ENCODE measurements around the gene CHPF2.

Gene CHPF2

DNA sequence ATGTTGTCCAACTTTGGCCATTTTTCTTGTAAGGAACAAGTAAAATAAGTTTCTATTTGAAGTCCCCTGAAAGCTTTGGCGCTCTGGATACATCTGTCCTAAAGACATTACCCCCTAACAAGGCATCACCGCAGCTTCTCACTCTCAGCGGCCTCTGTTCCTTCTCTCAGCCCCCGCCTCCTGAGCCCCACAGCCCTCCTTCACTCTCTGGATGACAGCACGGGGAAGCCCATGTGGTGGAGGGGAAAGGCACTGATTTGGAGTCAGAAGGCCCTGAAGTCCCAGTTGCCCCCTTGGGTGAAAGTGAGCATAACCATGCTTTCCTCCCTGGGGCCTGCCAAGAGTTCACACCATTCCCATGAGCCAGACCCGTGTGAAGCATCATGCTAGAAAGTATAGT is 26.6 kb upstream of the CHPF2 start:
- DNase-seq: no peak

DNA sequence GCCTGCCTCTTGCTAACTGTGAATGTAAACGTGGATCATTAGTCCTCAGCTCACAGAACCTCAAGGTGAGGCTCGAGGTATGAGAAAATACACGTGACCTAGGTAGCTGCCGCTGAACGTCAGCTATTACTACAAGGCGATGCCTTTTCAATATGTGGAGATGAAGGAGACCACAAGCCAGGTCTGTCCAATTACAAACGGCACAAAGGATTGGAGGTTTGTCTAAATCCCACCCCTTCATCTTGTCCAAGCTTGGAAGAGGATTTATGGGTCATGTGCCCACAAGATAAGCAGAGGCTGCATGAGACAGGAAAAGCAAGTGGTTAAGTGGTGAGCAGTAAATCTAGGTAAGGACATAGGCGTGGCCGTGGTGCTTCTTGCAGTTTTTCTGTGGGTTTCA is 25.4 kb upstream of the CHPF2 start:
- DNase-seq: no peak

DNA sequence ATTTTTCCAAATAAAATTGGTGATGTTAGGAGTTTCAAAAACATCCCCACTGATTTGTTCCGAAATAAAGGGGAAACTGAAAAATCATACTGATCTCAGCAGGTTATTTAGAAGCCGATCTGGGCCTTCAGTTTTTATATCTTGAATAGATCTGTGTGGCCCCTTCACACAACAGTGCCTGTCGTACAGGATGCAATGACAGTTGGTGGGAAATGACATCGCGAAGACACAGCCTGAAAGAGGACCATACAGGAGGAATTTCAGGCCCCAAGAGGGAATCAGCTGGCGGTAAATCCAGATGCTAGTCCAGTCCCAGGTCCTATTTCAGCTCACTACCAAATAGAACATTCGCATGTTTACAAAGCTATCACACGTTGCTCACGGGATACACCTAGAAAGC is 25.0 kb upstream of the CHPF2 start:
- DNase-seq: no peak

DNA sequence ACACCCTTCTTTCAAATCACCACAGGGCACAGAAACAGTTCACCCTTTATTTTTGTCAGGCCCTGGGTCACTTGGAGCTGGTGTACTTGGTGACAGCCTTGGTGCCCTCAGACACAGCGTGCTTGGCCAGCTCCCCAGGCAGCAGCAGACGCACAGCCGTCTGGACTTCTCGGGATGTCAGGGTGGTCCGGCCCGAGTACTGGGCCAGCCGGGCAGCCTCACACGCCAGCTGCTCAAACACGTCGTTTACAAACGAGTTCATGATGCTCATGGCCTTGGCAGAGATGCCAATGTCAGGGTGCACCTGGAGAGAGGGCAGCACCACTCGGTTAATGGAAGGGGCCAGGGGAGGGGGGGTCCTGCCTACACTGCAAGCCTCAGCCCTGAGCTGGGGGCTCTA is 24.5 kb upstream of the CHPF2 start:
- DNase-seq: no peak

DNA sequence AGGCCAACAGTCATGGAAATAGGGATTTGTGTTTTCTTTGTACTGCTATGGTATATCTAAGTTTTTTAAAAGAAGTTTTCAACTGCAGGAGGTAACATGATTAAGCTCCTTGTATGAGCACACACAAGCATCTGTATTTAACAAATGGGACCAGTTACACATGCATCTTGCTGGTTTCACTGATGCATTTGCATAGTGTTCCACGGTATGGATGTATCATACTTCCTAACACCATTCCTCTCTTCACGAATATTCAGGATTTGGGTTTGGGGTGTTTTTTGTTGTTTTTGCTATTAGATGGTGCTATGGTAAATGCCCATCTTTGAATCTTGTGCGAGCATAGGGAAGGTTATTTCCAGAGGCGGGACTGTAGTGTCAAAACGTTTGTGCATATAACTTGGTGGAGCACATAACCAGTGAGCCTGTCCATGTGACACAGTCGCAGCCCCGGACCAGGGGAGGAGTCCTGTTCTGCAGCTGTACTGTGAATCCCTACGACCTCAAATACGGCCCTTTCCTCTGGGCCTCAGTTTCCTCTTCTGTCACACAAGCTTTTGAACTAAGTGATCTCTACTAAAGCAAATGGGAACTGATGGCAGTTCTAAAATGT is 23.9 kb upstream of the CHPF2 start:
- no peak for DNase-seq

DNA sequence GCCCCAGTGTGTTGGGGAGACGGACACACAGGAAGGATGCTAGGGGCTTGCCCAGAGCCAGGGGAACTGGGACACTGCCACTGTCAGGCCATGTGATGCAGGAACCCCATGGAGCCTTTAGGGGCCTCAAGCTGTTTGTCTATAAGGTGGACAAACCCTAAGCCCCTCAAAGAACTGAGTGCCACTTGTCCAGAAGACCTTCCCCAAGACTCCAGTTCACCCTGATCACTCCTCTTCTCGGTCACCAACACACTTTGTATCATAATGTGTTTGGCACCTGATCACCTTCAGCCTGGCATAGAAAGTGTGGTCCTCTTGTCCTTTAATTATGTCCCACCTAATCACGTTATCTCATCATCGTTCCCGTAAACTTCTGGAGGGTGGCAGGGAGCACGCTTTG is 22.7 kb upstream of the CHPF2 start:
- no peak for DNase-seq

DNA sequence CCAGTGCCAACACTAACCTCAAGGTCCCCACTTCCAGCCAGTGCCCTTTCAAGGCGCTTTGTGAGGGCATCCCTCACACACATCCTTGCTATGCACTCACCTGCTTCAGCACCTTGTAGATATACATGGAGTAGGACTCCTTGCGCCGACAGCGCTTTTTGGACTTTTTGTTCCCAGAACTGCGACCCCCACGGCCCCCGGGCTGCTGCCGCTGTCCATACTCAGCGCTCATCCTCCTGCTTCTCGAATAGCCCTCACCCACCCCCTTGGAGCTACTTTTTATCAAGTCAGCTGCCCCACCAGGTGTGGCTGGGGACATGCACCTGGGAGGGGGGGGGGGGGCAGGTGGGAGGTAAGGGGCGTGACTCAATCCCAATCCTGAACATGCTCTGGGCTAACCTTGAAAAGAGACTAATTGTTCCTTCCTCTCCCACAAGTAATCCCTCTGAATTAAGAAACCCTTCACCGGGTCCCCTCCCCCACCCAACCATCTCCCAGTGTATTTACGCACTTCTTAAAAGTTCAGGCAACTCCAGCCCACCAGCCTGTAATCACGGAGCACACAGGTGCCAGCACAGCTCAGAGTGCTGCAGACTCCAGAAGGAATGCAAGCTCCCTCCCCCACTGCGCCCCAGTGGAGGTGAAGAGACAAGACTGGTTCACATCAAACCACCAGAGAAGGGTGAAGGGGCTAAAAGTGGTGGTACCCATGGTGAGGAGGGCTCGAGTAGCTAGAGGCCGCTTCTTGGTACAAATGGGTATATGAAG is 22.0 kb upstream of the CHPF2 start, which contains the start of gene H2BK1:
Gene H2BK1 (minus strand): TSS at position 402 of the 768 bp plus-strand sequence. CDS start 170 bp downstream, at position 232.
- DNase-seq: no peak

DNA sequence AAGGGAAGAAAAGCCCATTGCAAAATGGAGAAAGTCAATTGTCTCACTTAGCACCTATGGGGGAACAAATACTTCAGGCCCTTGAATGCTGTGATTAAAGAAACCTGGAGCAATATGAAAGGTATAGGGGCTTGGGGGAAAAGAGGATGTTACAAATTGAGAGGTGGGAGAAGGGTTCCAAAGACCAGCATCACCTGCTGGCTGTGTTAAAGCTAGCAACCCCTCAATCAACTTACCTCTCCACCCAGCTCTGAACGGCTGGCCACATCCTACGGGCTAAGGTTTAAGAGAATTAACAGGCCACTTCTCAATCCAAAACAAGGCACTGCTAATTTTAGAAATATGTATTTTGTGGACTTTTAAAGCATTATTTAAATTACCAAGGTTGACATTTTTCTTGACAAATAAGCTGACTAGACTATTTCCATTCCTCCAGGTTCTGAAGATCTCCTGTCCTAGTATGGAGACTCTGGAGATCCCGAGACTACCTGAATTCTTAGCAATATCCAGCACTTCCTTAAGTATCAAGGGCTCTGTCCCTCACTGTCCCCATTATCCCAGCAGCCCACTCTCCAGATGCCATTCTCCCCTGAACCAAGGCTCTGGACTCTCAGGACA is 21.0 kb upstream of the CHPF2 start:
- no peak for DNase-seq

DNA sequence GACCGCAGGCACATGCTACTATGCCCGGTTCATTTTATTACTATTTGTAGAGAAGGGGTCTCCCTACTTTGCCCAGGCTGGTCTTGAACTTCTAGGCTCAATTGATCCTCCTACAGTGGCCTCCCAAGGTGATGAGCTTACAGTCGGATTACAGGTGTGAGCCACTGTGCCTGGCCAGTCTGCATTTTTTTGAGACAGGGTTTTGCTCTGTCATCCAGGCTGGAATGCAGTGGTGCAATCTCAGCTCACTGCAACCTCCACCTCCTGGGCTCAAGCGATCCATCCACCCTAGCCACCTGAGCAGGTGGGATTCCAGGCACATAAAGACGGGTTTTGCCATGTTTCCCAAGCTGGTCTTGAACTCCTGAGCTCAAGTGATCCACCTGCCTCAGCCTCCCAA is 19.7 kb upstream of the CHPF2 start:
- DNase-seq: no peak

DNA sequence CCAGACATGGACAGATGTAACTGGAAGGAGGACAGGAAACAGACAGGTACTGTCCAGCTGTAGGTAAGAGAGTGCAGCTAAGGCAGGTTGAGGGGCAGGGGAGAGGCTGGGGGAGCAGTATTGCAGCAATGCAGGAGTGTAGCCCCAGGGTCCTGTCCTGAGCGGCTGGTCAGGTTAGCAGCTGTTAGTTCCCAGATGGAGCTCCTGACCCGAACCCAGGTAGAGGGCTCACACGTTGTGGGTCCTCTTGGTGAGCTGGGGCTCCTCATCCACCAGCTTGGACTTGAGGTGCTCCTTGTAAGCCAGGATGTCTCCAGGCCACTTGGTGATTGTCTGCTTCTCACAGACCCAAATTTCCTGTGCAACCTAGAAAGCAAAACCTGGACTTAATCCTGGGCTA is 18.5 kb upstream of the CHPF2 start:
- no peak for DNase-seq

DNA sequence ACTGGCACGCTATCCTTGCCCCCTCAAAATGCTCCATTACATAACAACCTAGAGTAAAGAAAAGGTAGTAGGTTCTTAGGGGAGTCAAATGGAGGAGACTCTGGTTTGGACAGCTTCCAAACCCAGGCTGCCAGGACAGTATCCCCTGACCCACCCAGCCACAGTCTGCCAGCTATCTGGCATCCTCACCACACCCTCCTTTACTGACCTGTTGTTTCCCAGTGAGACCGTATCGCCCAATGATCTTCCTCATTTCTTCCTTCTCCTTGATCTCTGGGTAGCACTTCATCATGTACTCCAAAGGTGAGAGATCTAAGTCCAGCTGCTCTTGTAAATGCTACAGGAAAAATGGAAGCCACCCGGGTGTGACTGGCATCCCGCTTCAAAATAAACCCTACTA is 16.9 kb upstream of the CHPF2 start:
- DNase-seq: no peak

DNA sequence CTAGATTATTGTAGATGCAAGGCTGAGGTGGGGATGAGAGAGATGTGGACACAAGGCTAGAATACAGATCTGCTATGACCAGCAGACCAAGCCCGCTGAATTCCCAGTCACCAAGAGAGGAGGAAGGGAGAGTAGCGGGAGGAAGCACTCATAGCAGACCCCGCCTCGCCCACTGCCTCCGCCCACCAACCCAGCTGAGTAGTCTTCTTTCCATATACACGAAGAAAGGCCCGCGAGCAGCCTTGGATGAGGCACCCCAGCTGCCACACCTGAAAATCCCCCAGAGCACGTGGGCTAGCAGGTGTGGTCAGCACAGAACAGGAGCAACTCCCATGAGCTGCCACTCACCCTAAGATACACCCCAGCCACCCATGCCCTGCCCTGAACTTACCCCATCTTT is 14.1 kb upstream of the CHPF2 start:
- no peak for DNase-seq

DNA sequence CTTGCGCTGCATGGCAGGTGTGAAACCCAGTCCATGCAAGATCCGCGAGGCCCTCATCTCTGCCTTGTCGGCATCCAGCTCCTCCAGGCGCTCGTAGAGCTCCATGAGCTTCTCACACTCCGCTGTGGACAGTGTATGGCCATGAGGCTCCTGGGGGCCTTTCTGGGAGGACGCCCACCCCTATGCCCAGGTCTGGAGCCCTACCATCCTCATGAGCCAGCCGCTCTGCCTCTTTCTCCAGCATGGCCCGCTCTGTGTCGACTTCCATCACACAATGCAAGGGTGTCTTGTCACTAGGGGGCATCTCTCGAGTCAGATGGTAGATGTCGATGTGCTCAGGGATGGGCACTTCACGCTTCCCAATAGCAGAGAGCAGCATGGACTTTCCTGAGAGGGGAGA is 8.6 kb upstream of the CHPF2 start:
- no peak for DNase-seq

DNA sequence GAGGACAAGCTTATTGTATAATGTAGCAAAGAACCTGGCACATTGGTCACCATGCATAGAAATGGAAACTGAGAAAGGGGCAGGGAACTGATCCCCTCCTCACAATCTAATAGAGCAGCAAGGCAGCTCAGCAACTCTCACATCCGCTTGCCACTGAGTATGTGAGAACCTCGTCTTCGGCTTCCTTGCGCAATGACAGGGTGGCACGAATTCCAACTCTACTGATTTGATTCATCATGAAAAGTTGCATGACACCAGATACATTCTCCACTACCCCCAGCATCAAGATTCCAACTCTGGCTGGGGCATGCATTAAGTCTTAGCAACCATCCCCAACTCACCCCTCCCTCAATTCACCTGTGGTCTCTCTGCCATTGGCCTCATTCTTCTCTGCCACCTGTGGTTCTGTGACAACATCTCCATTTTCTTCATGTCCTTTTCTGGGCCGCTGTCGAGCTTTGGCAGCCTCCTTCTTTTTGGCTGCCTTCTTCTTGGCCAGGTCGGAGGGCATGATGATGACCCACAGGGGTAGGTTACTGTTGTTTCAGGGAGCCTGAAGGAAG is 6.3 kb upstream of the CHPF2 start:
- DNase-seq: no peak

DNA sequence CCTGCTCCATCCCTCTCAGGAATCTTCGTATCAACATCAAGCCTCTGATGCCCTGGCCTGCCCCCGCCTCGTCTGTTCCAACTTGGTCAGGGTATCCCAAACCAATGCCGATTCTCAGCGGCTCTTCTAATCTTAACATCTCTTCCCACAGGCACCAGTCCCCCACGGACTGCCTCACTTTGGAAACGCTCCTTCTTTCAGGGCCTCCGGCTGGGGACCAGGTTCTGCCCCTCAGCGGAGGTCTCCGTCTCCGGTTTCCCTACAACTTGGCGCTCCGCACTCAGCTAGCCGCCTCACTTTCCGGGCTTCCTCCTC is 5.8 kb upstream of the CHPF2 start:
- DNase-seq: no peak

DNA sequence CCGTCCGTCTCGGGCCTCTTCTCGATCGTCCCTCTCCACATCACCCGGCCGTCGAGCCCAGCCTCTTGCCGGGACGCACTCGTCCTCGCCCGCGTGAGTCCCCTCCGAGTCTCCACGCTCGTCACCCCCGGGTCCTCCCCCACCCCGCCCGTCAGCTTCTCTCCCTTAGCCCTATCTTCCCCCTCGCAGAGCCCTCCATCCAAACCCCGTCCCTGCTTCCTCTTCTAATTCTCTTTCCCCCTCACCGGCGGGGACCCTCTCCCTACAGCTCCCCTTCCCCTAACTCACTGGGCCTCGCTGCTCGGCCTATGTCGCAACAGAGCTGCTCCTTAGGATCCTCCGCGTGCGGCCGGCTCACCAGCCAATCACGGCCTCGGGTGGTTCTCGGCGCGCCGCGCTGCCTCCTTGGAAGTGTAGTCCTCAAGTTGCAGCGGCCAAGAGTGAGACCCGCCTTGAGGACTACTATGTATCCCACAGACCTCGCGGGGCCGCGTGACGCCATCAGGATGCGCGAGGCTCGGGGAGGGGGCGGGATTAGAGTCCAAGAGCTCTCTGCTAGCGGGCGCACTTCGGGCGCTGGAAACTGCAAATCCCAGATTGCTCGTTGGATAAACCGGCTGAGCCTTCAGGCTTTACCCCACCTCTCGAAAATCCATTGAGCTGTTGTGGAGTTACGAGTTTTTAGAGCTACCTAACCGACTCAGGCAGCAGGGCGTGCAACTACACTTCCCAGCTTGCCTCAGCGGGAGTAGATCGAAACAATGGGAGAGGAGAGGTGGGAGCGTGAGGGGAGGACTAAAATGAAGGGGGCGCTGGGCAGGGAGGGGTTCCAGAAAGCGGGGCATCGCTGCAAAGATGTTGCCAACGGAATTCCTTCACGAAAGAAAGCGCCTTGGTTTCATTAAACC is 5.2 kb upstream of the CHPF2 start, which contains the start of gene ABCF2:
Gene ABCF2 (minus strand): TSS at position 331 of the 908 bp plus-strand sequence. CDS start 747 bp downstream, outside the sequence.
- DNase-seq: peak; percentile 100

DNA sequence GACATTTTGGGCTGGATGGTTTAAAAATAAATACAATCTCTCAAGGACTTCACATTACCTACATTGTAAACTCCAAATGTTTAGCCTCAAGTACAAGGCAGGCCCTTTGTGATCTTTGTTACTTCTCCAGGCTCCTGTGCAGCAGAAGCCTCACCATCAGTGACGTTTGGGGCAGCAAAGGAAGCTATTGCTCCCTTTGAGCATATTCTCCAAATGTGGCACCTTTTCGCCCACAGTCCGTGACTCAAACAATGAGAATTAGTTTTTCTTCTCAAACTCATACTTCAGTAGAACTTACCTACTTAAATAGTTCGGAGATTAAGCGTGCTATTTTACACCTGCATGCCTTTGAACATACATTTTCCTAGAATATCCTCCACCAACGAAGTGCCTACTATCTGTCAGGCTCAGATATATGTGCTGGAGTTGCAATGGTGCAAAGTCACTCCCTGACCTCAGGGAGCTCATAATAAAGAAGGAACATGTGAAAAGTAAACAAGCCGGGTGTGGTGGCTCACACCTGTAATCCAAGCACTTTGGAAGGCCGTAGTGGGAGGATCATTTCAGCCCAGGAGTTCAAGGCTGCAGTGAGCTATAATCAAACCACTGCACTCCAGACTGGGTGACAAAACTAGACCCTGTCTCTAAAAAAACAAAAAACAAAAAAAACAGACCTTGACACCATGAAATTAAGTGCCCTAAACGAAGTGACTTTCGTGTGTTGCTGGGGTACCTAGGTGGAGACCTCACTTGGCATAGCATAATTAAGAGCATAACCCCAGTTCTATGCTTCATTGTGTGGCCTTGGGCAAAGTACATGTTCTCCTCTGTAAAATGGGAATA is 4.0 kb upstream of the CHPF2 start:
- no peak for DNase-seq

DNA sequence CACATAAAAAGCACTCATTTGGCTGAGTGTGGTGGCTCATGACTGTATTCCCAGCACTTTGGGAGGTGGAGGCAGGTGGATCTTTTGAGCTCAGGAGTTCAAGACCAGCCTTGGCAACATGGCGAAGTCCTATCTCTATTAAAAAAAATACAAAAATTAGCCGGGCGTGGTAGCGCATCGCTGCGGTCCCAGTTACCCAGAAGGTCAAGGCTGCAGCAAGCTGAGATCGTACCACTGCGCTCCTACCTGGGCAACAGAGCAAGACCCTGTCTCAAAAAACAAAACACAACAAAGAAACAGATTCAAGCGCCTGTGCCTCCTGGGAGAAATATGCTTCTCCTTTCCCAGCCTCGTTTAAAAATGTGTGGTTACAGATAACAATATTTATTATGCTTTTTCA is 3.0 kb upstream of the CHPF2 start:
- no peak for DNase-seq

DNA sequence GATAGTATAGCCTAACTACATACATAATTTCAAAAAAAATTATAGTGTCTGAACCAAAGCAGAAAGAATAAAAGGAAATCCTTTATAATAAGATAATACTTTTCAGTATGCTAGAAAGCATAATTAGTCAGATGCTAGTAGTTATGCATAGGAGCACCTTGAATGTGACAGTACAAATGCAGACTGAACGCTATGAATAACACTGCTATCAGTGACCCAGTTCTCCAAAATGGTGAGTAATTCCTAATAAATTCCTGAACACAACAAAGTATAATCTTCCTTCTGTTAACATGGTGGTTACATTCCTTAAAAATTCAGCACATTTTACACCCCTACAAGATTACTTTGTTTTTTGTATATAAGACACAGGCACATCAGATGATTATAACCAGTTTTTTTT is 1.2 kb upstream of the CHPF2 start:
- DNase-seq: no peak

DNA sequence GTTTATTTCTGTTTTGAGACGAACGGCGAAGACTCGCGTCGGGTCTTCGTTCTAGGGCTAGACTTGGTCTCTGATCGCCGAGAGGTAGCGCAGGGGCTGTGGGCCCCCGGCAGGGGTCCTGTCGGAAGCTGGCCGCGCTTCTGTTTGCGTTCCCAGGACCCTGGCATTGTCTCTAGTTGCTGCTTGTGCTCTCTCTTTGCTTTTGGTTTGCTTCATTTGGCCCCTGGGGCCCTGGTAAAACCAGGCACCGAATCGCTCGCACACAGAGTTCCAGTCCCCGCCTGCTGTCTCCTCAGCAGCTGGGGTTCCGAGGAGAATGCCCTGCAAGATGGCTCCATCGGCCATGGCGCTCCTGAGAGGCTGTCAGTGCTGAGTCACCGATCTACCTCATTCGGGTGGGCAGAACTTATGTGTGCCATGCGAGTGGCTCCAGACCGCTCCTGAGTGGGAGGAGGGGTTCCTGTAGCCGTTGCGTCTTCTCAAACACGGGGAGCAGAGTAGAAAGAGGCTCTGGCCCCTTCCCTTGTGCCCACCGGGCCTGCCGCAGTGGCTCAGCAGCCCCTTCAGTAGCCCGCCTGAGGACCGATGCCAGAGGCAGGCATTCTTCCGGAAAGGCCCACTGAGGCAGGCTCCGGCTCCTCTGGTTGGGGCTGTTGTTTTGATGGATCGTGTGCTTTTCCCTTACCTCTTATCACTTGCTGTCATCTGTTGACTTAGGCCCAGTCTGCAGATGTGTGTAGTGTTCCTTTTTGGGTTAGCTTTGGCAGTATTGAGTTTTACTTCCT is 826 bp downstream of the CHPF2 start:
- DNase-seq: no peak

DNA sequence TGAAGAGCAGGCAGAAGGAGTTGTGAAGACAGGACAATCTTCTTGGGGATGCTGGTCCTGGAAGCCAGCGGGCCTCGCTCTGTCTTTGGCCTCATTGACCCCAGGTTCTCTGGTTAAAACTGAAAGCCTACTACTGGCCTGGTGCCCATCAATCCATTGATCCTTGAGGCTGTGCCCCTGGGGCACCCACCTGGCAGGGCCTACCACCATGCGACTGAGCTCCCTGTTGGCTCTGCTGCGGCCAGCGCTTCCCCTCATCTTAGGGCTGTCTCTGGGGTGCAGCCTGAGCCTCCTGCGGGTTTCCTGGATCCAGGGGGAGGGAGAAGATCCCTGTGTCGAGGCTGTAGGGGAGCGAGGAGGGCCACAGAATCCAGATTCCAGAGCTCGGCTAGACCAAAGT is 1.5 kb downstream of the CHPF2 start:
- DNase-seq: no peak

Measured in right hindlimb (tissue), 1 donor.